ENCODE measurements around the gene MARCHF9. TPM values are rescaled to one million over a fixed set of nuclear protein-coding genes. Genes with fewer than 3 reads are reported as not detected.

MARCHF9 gene
- total RNA-seq, 1 donor: 0.72 TPM

- H2AFZ ChIP-seq (ENCODE audit: low read length): peak within 1 kb of the TSS; percentile 96
- peaks cover 26% of the 10 kb centered on the region for H3K79me2 ChIP-seq (ENCODE audit: insufficient read depth, low read length)
- H4K20me1 ChIP-seq (ENCODE audit: insufficient read depth, low read length): no peaks in the 10 kb centered on the region
- H3K4me1 ChIP-seq (ENCODE audit: insufficient read depth, low read length): peaks cover 11% of the 10 kb centered on the region
- no peaks in the 10 kb centered on the region for H3K27me3 ChIP-seq (ENCODE audit: insufficient read depth, low read length)
- peak within 1 kb of the TSS; percentile 93 for H3K4me2 ChIP-seq (ENCODE audit: insufficient read depth, low read length)
- peak; percentile 91 for DNase-seq (ENCODE audit: insufficient read length, low spot score, missing footprints)
- peak; percentile 92 for TF ChIP-seq CTCF (IDR thresholded peaks at IDR 0.05; ENCODE audit: extremely low read depth, low read depth, low read length)
- peak within 1 kb of the TSS; percentile 86 for H3K27ac ChIP-seq (ENCODE audit: low read depth, low read length)
- H3K9me3 ChIP-seq (ENCODE audit: low read depth, low read length): no peaks in the 10 kb centered on the region
- H3K36me3 ChIP-seq (ENCODE audit: insufficient read depth, low read length): peaks cover 40% of the 10 kb centered on the region
- H3K4me3 ChIP-seq (ENCODE audit: insufficient read depth, low read length): peak within 1 kb of the TSS; percentile 99
Measured at GRCh38 chr12:57782608-57783465, 27.9 kb downstream of the MARCHF9 start, which contains the start of gene TSFM. TSS of gene TSFM (plus strand) at chr12:57782787. CDS start at chr12:57782802, 15 bp downstream.

- Histone ChIP-seq H4K20me1 (ENCODE audit: insufficient read depth, low read length) (no peaks in the 10 kb centered on the region), H3K36me3 (ENCODE audit: insufficient read depth, low read length) (peaks cover 42% of the 10 kb centered on the region), H3K27ac (ENCODE audit: low read depth, low read length) (peak overlapping the region; percentile 86), H2AFZ (ENCODE audit: low read length) (no peak overlapping the region), H3K79me2 (ENCODE audit: insufficient read depth, low read length) (peaks cover 26% of the 10 kb centered on the region), H3K4me2 (ENCODE audit: insufficient read depth, low read length) (peak overlapping the region; percentile 93), H3K27me3 (ENCODE audit: insufficient read depth, low read length) (no peaks in the 10 kb centered on the region), H3K4me1 (ENCODE audit: insufficient read depth, low read length) (peaks cover 11% of the 10 kb centered on the region), H3K9me3 (ENCODE audit: low read depth, low read length) (no peaks in the 10 kb centered on the region), H3K4me3 (ENCODE audit: insufficient read depth, low read length) (peak overlapping the region; percentile 99)
- TF ChIP-seq CTCF (IDR thresholded peaks at IDR 0.05; ENCODE audit: extremely low read depth, low read depth, low read length): no peak
- no peak for DNase-seq (ENCODE audit: insufficient read length, low spot score, missing footprints)
Measured at GRCh38 chr12:57783466-57783801, 28.5 kb downstream of the MARCHF9 start.

- Histone ChIP-seq H3K4me2 (ENCODE audit: insufficient read depth, low read length) (no peak overlapping the region), H3K27me3 (ENCODE audit: insufficient read depth, low read length) (no peaks in the 10 kb centered on the region), H3K79me2 (ENCODE audit: insufficient read depth, low read length) (peaks cover 26% of the 10 kb centered on the region), H2AFZ (ENCODE audit: low read length) (no peak overlapping the region), H3K4me3 (ENCODE audit: insufficient read depth, low read length) (no peak overlapping the region), H3K4me1 (ENCODE audit: insufficient read depth, low read length) (peaks cover 11% of the 10 kb centered on the region), H4K20me1 (ENCODE audit: insufficient read depth, low read length) (no peaks in the 10 kb centered on the region), H3K9me3 (ENCODE audit: low read depth, low read length) (no peaks in the 10 kb centered on the region), H3K36me3 (ENCODE audit: insufficient read depth, low read length) (peaks cover 44% of the 10 kb centered on the region), H3K27ac (ENCODE audit: low read depth, low read length) (no peak overlapping the region)
- no peak for DNase-seq (ENCODE audit: insufficient read length, low spot score, missing footprints)
- TF ChIP-seq CTCF (IDR thresholded peaks at IDR 0.05; ENCODE audit: extremely low read depth, low read depth, low read length): no peak
Measured at GRCh38 chr12:57783861-57784260, 29.0 kb downstream of the MARCHF9 start.

GRCh38 chr12:57793920-57794319, 39.0 kb downstream of the MARCHF9 start:
- Histone ChIP-seq H3K4me1 (ENCODE audit: insufficient read depth, low read length) (peaks cover 13% of the 10 kb centered on the region), H3K27ac (ENCODE audit: low read depth, low read length) (peak overlapping the region; percentile 88), H3K4me2 (ENCODE audit: insufficient read depth, low read length) (peak overlapping the region; percentile 62), H3K4me3 (ENCODE audit: insufficient read depth, low read length) (no peak overlapping the region), H2AFZ (ENCODE audit: low read length) (peak overlapping the region; percentile 10), H3K9me3 (ENCODE audit: low read depth, low read length) (no peaks in the 10 kb centered on the region), H3K36me3 (ENCODE audit: insufficient read depth, low read length) (peaks cover 52% of the 10 kb centered on the region), H3K27me3 (ENCODE audit: insufficient read depth, low read length) (no peaks in the 10 kb centered on the region), H3K79me2 (ENCODE audit: insufficient read depth, low read length) (peaks cover 12% of the 10 kb centered on the region), H4K20me1 (ENCODE audit: insufficient read depth, low read length) (no peaks in the 10 kb centered on the region)
- peak; percentile 93 for DNase-seq (ENCODE audit: insufficient read length, low spot score, missing footprints)
- no peak for TF ChIP-seq CTCF (IDR thresholded peaks at IDR 0.05; ENCODE audit: extremely low read depth, low read depth, low read length)
